ENCODE measurements around the gene NKD2. TPM values are rescaled to one million over a fixed set of nuclear protein-coding genes. Genes with fewer than 3 reads are reported as not detected.

The NKD2 gene
- total RNA-seq, 3 donors from 2014 or later (not counting 1 experiment from before 2014, with no cell fraction given), result not detected

GRCh38 chr5:1077026-1077425 is 68.4 kb downstream of the NKD2 start:
- H3K4me3 ChIP-seq (ENCODE audit: low read length), result no peak overlapping the region
- TF ChIP-seq CTCF (IDR thresholded peaks at IDR 0.05), result no peak
- DNase-seq (no peak), ATAC-seq (no peak)
- no peaks in the 10 kb centered on the region for H3K27me3 ChIP-seq (ENCODE audit: control insufficient read depth, insufficient read depth, low read length)
- H3K9me3 ChIP-seq (ENCODE audit: control insufficient read depth, insufficient read depth, low read length), result no peaks in the 10 kb centered on the region
- Mint-ChIP-seq H3K27me3 (ENCODE audit: low read depth in 2 of 2) (no peaks in the 10 kb centered on the region), H3K9me3 (no peaks in the 10 kb centered on the region), H3K4me1 (peaks cover 0 to 10% of the 10 kb centered on the region in 2 donors), H3K27ac (no peak overlapping the region), H3K4me3 (no peak overlapping the region), H3K36me3 (no peaks in the 10 kb centered on the region)
- H3K27ac ChIP-seq (ENCODE audit: low read length), result no peak overlapping the region
- intact Hi-C loops (cut with micrococcal nuclease), result no loop called here
- WGBS (ENCODE audit: insufficient coverage), result 95% methylated on average over 19 of the region's 19 CpGs
- no peaks in the 10 kb centered on the region for H3K36me3 ChIP-seq (ENCODE audit: control insufficient read depth, insufficient read depth, low read length)
- no peaks in the 10 kb centered on the region for H3K4me1 ChIP-seq (ENCODE audit: control insufficient read depth, insufficient read depth, low read length)

GRCh38 chr5:1077491-1078020 is 69.0 kb downstream of the NKD2 start:
- Histone ChIP-seq H3K9me3 (ENCODE audit: control insufficient read depth, insufficient read depth, low read length) (no peaks in the 10 kb centered on the region), H3K27ac (ENCODE audit: low read length) (no peak overlapping the region), H3K4me1 (ENCODE audit: control insufficient read depth, insufficient read depth, low read length) (no peaks in the 10 kb centered on the region), H3K36me3 (ENCODE audit: control insufficient read depth, insufficient read depth, low read length) (no peaks in the 10 kb centered on the region), H3K4me3 (ENCODE audit: low read length) (no peak overlapping the region), H3K27me3 (ENCODE audit: control insufficient read depth, insufficient read depth, low read length) (no peaks in the 10 kb centered on the region)
- Mint-ChIP-seq H3K27me3 (ENCODE audit: low read depth in 2 of 2) (no peaks in the 10 kb centered on the region), H3K4me3 (no peak overlapping the region), H3K27ac (no peak overlapping the region), H3K4me1 (peaks cover 0 to 10% of the 10 kb centered on the region in 2 donors), H3K36me3 (no peaks in the 10 kb centered on the region), H3K9me3 (no peaks in the 10 kb centered on the region)
- DNase-seq, result no peak
- no peak for ATAC-seq
- WGBS (ENCODE audit: insufficient coverage), result 96% methylated on average over 27 of the region's 27 CpGs
- no peak for TF ChIP-seq CTCF (IDR thresholded peaks at IDR 0.05)
- intact Hi-C loops (cut with micrococcal nuclease), result no loop called here

- no peak overlapping the region for H3K27ac Mint-ChIP-seq
- H3K36me3 ChIP-seq (ENCODE audit: control insufficient read depth, insufficient read depth, low read length), result no peaks in the 10 kb centered on the region
- no peaks in the 10 kb centered on the region for H3K9me3 Mint-ChIP-seq
- TF ChIP-seq CTCF (IDR thresholded peaks at IDR 0.05), result no peak
- H3K4me3 ChIP-seq (ENCODE audit: low read length), result no peak overlapping the region
- ATAC-seq (no peak), DNase-seq (no peak)
- intact Hi-C loops (cut with micrococcal nuclease), result no loop called here
- H3K27ac ChIP-seq (ENCODE audit: low read length), result no peak overlapping the region
- no peaks in the 10 kb centered on the region for H3K36me3 Mint-ChIP-seq
- H3K4me1 Mint-ChIP-seq, result peaks cover 0 to 10% of the 10 kb centered on the region in 2 donors
- no peaks in the 10 kb centered on the region for H3K27me3 ChIP-seq (ENCODE audit: control insufficient read depth, insufficient read depth, low read length)
- 96% methylated on average over 13 of the region's 13 CpGs for WGBS (ENCODE audit: insufficient coverage)
- no peaks in the 10 kb centered on the region for H3K4me1 ChIP-seq (ENCODE audit: control insufficient read depth, insufficient read depth, low read length)
- H3K4me3 Mint-ChIP-seq, result no peak overlapping the region
- no peaks in the 10 kb centered on the region for H3K9me3 ChIP-seq (ENCODE audit: control insufficient read depth, insufficient read depth, low read length)
- H3K27me3 Mint-ChIP-seq (ENCODE audit: low read depth in 2 of 2), result no peaks in the 10 kb centered on the region
These were observed 69.6 kb downstream of the NKD2 start for GRCh38 chr5:1078206-1078605.

- no peaks in the 10 kb centered on the region for H3K4me1 ChIP-seq (ENCODE audit: control insufficient read depth, insufficient read depth, low read length)
- no peaks in the 10 kb centered on the region for H3K27me3 ChIP-seq (ENCODE audit: control insufficient read depth, insufficient read depth, low read length)
- Mint-ChIP-seq H3K4me3 (no peak overlapping the region), H3K4me1 (peaks cover 0 to 10% of the 10 kb centered on the region in 2 donors), H3K27me3 (ENCODE audit: low read depth in 2 of 2) (no peaks in the 10 kb centered on the region), H3K9me3 (no peaks in the 10 kb centered on the region), H3K36me3 (no peaks in the 10 kb centered on the region), H3K27ac (no peak overlapping the region)
- DNase-seq (no peak), ATAC-seq (no peak)
- WGBS (ENCODE audit: insufficient coverage), result 96% methylated on average over 23 of the region's 23 CpGs
- H3K4me3 ChIP-seq (ENCODE audit: low read length), result no peak overlapping the region
- TF ChIP-seq CTCF (IDR thresholded peaks at IDR 0.05), result no peak
- intact Hi-C loops (cut with micrococcal nuclease), result no loop called here
- no peaks in the 10 kb centered on the region for H3K36me3 ChIP-seq (ENCODE audit: control insufficient read depth, insufficient read depth, low read length)
- no peaks in the 10 kb centered on the region for H3K9me3 ChIP-seq (ENCODE audit: control insufficient read depth, insufficient read depth, low read length)
- H3K27ac ChIP-seq (ENCODE audit: low read length), result no peak overlapping the region
These were observed 70.2 kb downstream of the NKD2 start for GRCh38 chr5:1078851-1079250.
